GM12865 (cell line): ENCODE results near the gene SYNPO2.

ENCODE experiments used
- DNase-seq: peaks from one replicate; pipeline ENCODE4 v3.0.0; 2010; ENCODE audit warnings: low read depth
- H3K4me3 ChIP-seq: 2 replicates; pipeline ENCODE4 v1.5.1; 2011; ENCODE audit warnings: mild to moderate bottlenecking, low read depth, low read length, control low read depth
- CTCF ChIP-seq: IDR thresholded peaks from 2 replicates; pipeline ENCODE4 v1.5.1; 2011; ENCODE audit warnings: low read length, control low read depth, low read depth, inconsistent platforms; ENCODE audit not compliant: insufficient read depth; ENCODE audit errors: missing control alignments

The SYNPO2 gene

GRCh38 chr4:118879409-118879808 lies 9.2 kb upstream of the SYNPO2 start:
- H3K4me3 ChIP-seq, result no peak overlapping the region
- TF ChIP-seq CTCF, result no peak
- no peak for DNase-seq

GRCh38 chr4:118881512-118882146 lies 7.0 kb upstream of the SYNPO2 start:
- H3K4me3 ChIP-seq, result no peak overlapping the region
- no peak for DNase-seq
- TF ChIP-seq CTCF, result no peak

- DNase-seq, result no peak
- peak; percentile 10 for TF ChIP-seq CTCF
- H3K4me3 ChIP-seq, result no peak overlapping the region
Measured at GRCh38 chr4:118883861-118884260, 4.8 kb upstream of the SYNPO2 start.

GRCh38 chr4:118884716-118885115 lies 3.9 kb upstream of the SYNPO2 start:
- TF ChIP-seq CTCF, result no peak
- DNase-seq, result no peak
- H3K4me3 ChIP-seq, result no peak overlapping the region

- no peak overlapping the region for H3K4me3 ChIP-seq
- no peak for TF ChIP-seq CTCF
- DNase-seq, result no peak
Measured at GRCh38 chr4:118889312-118889691, 648 bp downstream of the SYNPO2 start.

- no peak for DNase-seq
- no peak for TF ChIP-seq CTCF
- H3K4me3 ChIP-seq, result no peak overlapping the region
Measured at GRCh38 chr4:118894034-118894433, 5.4 kb downstream of the SYNPO2 start.

- DNase-seq, result no peak
- TF ChIP-seq CTCF, result no peak
- no peak overlapping the region for H3K4me3 ChIP-seq
Measured at GRCh38 chr4:118898221-118898620, 9.6 kb downstream of the SYNPO2 start.
